HFF-Myc (cell line): ENCODE data around the gene LDLRAD4.

Experiments
- DNase-seq: peaks from one replicate; pipeline ENCODE4 v3.0.0-alpha.2; 2011; ENCODE audit warnings: low read depth; ENCODE audit errors: extremely low read depth
- H3K4me3 ChIP-seq: replicated peaks from 2 replicates; pipeline ENCODE4 v1.5.1; 2011; ENCODE audit warnings: low read depth, mild to moderate bottlenecking, control low read depth, low read length
- CTCF ChIP-seq: IDR thresholded peaks from 2 replicates; pipeline ENCODE4 v1.5.1; 2012; ENCODE audit warnings: mild to moderate bottlenecking, low read depth, low read length, control low read depth; ENCODE audit errors: missing control alignments

LDLRAD4 gene

GRCh38 chr18:13443552-13443951, 225.0 kb downstream of the LDLRAD4 start:
- H3K4me3 ChIP-seq, result no peak overlapping the region
- no peak for DNase-seq
- TF ChIP-seq CTCF, result no peak

- no peak for DNase-seq
- no peak overlapping the region for H3K4me3 ChIP-seq
- no peak for TF ChIP-seq CTCF
These were observed 226.1 kb downstream of the LDLRAD4 start for GRCh38 chr18:13444430-13445240.

- TF ChIP-seq CTCF, result no peak
- H3K4me3 ChIP-seq, result no peak overlapping the region
- no peak for DNase-seq
These were observed 226.8 kb downstream of the LDLRAD4 start for GRCh38 chr18:13445241-13445897.

- no peak for TF ChIP-seq CTCF
- H3K4me3 ChIP-seq, result no peak overlapping the region
- DNase-seq, result no peak
These were observed 227.5 kb downstream of the LDLRAD4 start for GRCh38 chr18:13446024-13446423.

- no peak overlapping the region for H3K4me3 ChIP-seq
- TF ChIP-seq CTCF, result no peak
- DNase-seq, result no peak
These were observed 228.3 kb downstream of the LDLRAD4 start for GRCh38 chr18:13446610-13447461.

- no peak for TF ChIP-seq CTCF
- no peak for DNase-seq
- H3K4me3 ChIP-seq, result no peak overlapping the region
These were observed 229.2 kb downstream of the LDLRAD4 start for GRCh38 chr18:13447621-13448334.
